Measurements from ENCODE around the gene EXOC1.

- TF ChIP-seq CTCF (conservative IDR thresholded peaks at IDR 0.05 in 1 of 2, IDR thresholded peaks at IDR 0.05 in 1 of 2; ENCODE audit: low read depth in 1 of 2, low read length in 2 of 2) (no peak), EZH2 (IDR thresholded peaks at IDR 0.05; ENCODE audit: low read length, missing control alignments) (no peak)
Observed at GRCh38 chr4:55817691-55818090, 35.8 kb upstream of the EXOC1 start.
